ENCODE results near the gene CZIB. TPM values are rescaled to one million over a fixed set of nuclear protein-coding genes. Genes with fewer than 3 reads are reported as not detected.

Gene CZIB
- total RNA-seq, 2 donors from 2014 or later, result 28.0 to 46.0 TPM

GRCh38 chr1:53165408-53165961, 54.9 kb downstream of the CZIB start:
- TF ChIP-seq POLR2A (IDR thresholded peaks at IDR 0.05), result no peak
- TF ChIP-seq POLR2AphosphoS5 (IDR thresholded peaks at IDR 0.05), result no peak
- TF ChIP-seq CTCF (IDR thresholded peaks at IDR 0.05), result no peak
- intact Hi-C loops (cut with DNase I), result no loop called here
- no peak overlapping the region for H3K27ac ChIP-seq
- no peak overlapping the region for H3K4me3 ChIP-seq
- H3K9me3 ChIP-seq, result no peaks in the 10 kb centered on the region
- H3K27me3 ChIP-seq (replicated peaks; ENCODE audit: insufficient read depth), result no peaks in the 10 kb centered on the region
- no peak for DNase-seq (ENCODE audit: low spot score)
- H3K36me3 ChIP-seq, result no peaks in the 10 kb centered on the region
- no peaks in the 10 kb centered on the region for H3K4me1 ChIP-seq (replicated peaks)
- WGBS, result 82% methylated on average over 5 of the region's 5 CpGs

Other genes with a start within 250 kb of the CZIB start
- 10 to 100 TPM; 11.6 to 92.7 TPM for gene PODN, start 158.4 kb downstream of the CZIB start, total RNA-seq
- 1 to 10 TPM in 1 of 2 donors, not detected in 1; 1.8 TPM for gene SLC1A7, start 78.0 kb downstream of the CZIB start, total RNA-seq
- gene CPT2, start 23.8 kb downstream of the CZIB start, total RNA-seq, result 10 to 100 TPM; 30.6 to 48.1 TPM
- gene MAGOH, start 17.9 kb upstream of the CZIB start, total RNA-seq, result 10 to 100 TPM; 23.0 to 36.1 TPM
- gene LRP8, start 107.4 kb upstream of the CZIB start, total RNA-seq, result 100 to 1,000 TPM in 1 of 2 donors, 1 to 10 TPM in 1; 6.7 to 130 TPM
- gene DMRTB1, start 238.8 kb upstream of the CZIB start, total RNA-seq, result 10 to 100 TPM in 1 of 2 donors, not detected in 1; 14.3 TPM